ENCODE results near the gene LINC00237. TPM values are rescaled to one million over a fixed set of nuclear protein-coding genes. Genes with fewer than 3 reads are reported as not detected.

The LINC00237 gene
- not detected for total RNA-seq
- under 1 TPM in 1 of 3 donors, not detected in 2; 0.05 TPM for polyA plus RNA-seq
- long read RNA-seq, donor 1, result 0 reads
- long read RNA-seq, donor 2, result 0 reads

GRCh38 chr20:21106171-21107017 lies at the start of gene LINC00237:
Gene LINC00237, minus strand, starts transcription at chr20:21106358.
- H3K36me3 ChIP-seq, result no peaks in the 10 kb centered on the region
- H3K4me1 ChIP-seq, result peaks cover 21 to 50% (median 37%) of the 10 kb centered on the region in 6 donors
- peak within 1 kb of the TSS in 1 of 8 donors; percentile 43 for H3K4me3 ChIP-seq
- no peak for DNase-seq
- peaks cover 0 to 8% (median 0%) of the 10 kb centered on the region in 8 donors for H3K9me3 ChIP-seq
- H3K27ac ChIP-seq, result no peak within 1 kb of the TSS
- 8 to 14% (median 10%) methylated on average over 33 to 43 of the region's 43 CpGs for WGBS, 5 donors
- H3K27me3 ChIP-seq (replicated peaks in 1 of 7), result peaks cover 3 to 92% (median 77%) of the 10 kb centered on the region in 7 donors
- TF ChIP-seq, protein P1, sequence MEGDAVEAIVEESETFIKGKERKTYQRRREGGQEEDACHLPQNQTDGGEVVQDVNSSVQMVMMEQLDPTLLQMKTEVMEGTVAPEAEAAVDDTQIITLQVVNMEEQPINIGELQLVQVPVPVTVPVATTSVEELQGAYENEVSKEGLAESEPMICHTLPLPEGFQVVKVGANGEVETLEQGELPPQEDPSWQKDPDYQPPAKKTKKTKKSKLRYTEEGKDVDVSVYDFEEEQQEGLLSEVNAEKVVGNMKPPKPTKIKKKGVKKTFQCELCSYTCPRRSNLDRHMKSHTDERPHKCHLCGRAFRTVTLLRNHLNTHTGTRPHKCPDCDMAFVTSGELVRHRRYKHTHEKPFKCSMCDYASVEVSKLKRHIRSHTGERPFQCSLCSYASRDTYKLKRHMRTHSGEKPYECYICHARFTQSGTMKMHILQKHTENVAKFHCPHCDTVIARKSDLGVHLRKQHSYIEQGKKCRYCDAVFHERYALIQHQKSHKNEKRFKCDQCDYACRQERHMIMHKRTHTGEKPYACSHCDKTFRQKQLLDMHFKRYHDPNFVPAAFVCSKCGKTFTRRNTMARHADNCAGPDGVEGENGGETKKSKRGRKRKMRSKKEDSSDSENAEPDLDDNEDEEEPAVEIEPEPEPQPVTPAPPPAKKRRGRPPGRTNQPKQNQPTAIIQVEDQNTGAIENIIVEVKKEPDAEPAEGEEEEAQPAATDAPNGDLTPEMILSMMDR (IDR thresholded peaks at IDR 0.05 in 8 of 11, conservative IDR thresholded peaks at IDR 0.05 in 3 of 11), result no peak
- TF ChIP-seq POLR2A (IDR thresholded peaks at IDR 0.05) (no peak), POLR2AphosphoS5 (IDR thresholded peaks at IDR 0.05) (no peak)
- intact Hi-C loops (cut with DNase I; ENCODE audit: low total_unique reads), result no loop called here

DNA sequence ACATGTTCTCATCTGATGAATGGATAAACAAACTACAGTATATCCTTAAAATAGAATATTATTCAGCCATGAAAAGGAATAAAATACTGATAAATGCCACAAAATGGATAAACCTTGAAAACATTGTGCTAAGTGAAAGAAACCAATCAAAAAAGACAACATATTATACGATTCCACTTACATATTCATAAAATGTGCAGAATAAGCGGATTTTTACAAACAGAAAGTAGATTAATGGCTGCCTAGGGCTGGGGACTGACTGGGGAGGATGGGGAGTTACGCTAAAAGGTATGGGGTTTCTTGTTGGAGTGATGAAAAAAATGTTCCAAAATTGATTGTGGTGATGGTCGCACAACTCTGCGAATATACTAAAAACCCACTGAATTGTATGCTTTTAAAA lies 49.1 kb upstream of the LINC00237 start:
- Histone ChIP-seq H3K27ac (no peak overlapping the region), H3K36me3 (peaks cover 0 to 31% (median 2%) of the 10 kb centered on the region in 6 donors), H3K4me3 (no peak overlapping the region), H3K27me3 (replicated peaks in 1 of 7) (no peaks in the 10 kb centered on the region), H3K4me1 (no peaks in the 10 kb centered on the region), H3K9me3 (peaks cover 0 to 6% (median 0%) of the 10 kb centered on the region in 8 donors)
- 96 to 99% (median 98%) methylated on average over 5 of the region's 5 CpGs for WGBS, 5 donors
- no peak for DNase-seq
- intact Hi-C loops (cut with DNase I; ENCODE audit: low total_unique reads), result no loop called here
- TF ChIP-seq, protein P1 (IDR thresholded peaks at IDR 0.05 in 8 of 11, conservative IDR thresholded peaks at IDR 0.05 in 3 of 11), result no peak
- no peak for TF ChIP-seq POLR2A (IDR thresholded peaks at IDR 0.05)
- no peak for TF ChIP-seq POLR2AphosphoS5 (IDR thresholded peaks at IDR 0.05)

- Histone ChIP-seq H3K4me3 (no peak overlapping the region), H3K27me3 (replicated peaks in 1 of 7) (no peaks in the 10 kb centered on the region), H3K4me1 (no peaks in the 10 kb centered on the region), H3K9me3 (peaks cover 0 to 6% (median 0%) of the 10 kb centered on the region in 8 donors), H3K36me3 (peaks cover 0 to 30% (median 0%) of the 10 kb centered on the region in 6 donors), H3K27ac (no peak overlapping the region)
- intact Hi-C loops (cut with DNase I; ENCODE audit: low total_unique reads), result no loop called here
- no peak for DNase-seq
- 46 to 98% (median 83%) methylated on average over 2 of the region's 2 CpGs for WGBS, 5 donors
- TF ChIP-seq POLR2AphosphoS5 (IDR thresholded peaks at IDR 0.05) (no peak), POLR2A (IDR thresholded peaks at IDR 0.05) (no peak)
- TF ChIP-seq, protein P1 (IDR thresholded peaks at IDR 0.05 in 8 of 11, conservative IDR thresholded peaks at IDR 0.05 in 3 of 11), result no peak
Observed at GRCh38 chr20:21154692-21155091, 48.5 kb upstream of the LINC00237 start.

- 91 to 97% (median 94%) methylated on average over 5 of the region's 5 CpGs for WGBS, 5 donors
- TF ChIP-seq POLR2A (IDR thresholded peaks at IDR 0.05) (no peak), POLR2AphosphoS5 (IDR thresholded peaks at IDR 0.05) (no peak)
- TF ChIP-seq, protein P1 (IDR thresholded peaks at IDR 0.05 in 8 of 11, conservative IDR thresholded peaks at IDR 0.05 in 3 of 11), result no peak
- peaks cover 0 to 50% (median 5%) of the 10 kb centered on the region in 6 donors for H3K36me3 ChIP-seq
- no peak overlapping the region for H3K27ac ChIP-seq
- intact Hi-C loops (cut with DNase I; ENCODE audit: low total_unique reads), result no loop called here
- H3K4me1 ChIP-seq, result no peaks in the 10 kb centered on the region
- H3K27me3 ChIP-seq (replicated peaks in 1 of 7), result no peaks in the 10 kb centered on the region
- DNase-seq, result no peak
- no peak overlapping the region for H3K4me3 ChIP-seq
- H3K9me3 ChIP-seq, result peaks cover 0 to 6% (median 0%) of the 10 kb centered on the region in 8 donors
Observed at GRCh38 chr20:21151791-21152190, 45.6 kb upstream of the LINC00237 start.
